T-helper 2 cell (primary cell): ENCODE data around the gene DNAJB9.
"Not testable (repeated sequence)": the region's sequence is repeated elsewhere in the genome, so short reads cannot be mapped to it uniquely, and the experiment has no call there.

ENCODE experiments used
- DNase-seq, 5 experiments: peaks; one replicate each; pipeline versions ENCODE4 v3.0.0 to v3.0.0-alpha.2; 2012 to 2022
- total RNA-seq, 2 donors: gene quantifications; one replicate each; lab custom pipeline; 2026; lab: John Stamatoyannopoulos, UW

The DNAJB9 gene
- 129 to 149 reads per million in 2 donors for total RNA-seq

DNA sequence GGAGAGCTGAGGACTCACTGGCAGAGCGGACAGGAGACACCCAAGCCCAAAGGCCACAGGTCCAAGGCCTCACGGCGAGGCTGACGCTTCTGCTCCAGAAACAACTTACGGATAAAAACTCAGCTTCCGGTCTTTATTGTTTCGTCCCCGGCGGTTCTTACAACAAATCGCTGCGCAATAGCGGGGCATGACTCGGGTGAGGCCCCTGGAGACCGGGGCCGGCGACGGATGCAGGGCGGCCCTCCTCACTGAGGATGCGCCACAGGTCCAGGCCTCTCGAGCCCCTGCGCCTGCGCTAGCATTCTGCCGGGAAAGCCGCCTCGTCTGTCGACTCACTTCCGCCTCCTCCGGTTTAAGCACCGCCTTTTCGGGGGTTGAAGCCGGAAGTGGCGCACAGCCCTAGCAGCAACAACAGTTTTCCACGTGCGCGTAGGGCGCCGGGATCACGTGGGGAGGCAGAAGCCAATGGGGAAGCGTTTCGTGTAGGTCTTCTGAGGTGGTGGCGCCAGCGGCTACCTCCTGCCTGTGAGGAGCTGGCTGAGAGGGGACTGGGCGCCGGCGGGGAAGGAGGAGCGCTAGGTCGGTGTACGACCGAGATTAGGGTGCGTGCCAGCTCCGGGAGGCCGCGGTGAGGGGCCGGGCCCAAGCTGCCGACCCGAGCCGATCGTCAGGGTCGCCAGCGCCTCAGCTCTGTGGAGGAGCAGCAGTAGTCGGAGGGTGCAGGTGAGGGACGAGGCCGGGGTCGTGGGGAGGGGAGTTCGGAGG, at the start of gene DNAJB9, which contains the start of gene THAP5:
Gene DNAJB9, plus strand, starts transcription at position 494 of the 765 bp plus-strand sequence. CDS start 1,853 bp downstream, outside the sequence.
Gene THAP5, minus strand, starts transcription at position 326 of the 765 bp plus-strand sequence. Its CDS starts 137 bp downstream, at position 189.
- peak; percentile 95 to 100 (median 99) for DNase-seq

DNA sequence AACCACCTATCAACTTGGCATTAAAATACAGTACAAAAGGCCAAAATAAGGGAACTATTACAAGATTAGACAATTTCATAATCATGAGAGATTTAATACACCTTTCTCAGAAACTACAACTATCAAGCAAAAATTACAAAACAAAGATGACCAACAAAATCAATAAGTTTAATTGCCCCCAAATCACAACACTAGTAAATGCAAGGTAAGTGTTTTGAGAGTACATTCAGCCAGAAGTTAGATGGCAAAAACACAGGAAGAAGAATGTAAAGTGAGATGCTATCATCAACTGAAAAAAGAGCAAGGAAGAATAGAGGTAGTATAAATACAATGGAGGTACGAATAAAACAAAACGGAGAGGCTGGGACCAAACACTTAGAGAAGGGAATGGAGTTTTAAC, 46.9 kb upstream of the DNAJB9 start:
- no peak for DNase-seq

DNA sequence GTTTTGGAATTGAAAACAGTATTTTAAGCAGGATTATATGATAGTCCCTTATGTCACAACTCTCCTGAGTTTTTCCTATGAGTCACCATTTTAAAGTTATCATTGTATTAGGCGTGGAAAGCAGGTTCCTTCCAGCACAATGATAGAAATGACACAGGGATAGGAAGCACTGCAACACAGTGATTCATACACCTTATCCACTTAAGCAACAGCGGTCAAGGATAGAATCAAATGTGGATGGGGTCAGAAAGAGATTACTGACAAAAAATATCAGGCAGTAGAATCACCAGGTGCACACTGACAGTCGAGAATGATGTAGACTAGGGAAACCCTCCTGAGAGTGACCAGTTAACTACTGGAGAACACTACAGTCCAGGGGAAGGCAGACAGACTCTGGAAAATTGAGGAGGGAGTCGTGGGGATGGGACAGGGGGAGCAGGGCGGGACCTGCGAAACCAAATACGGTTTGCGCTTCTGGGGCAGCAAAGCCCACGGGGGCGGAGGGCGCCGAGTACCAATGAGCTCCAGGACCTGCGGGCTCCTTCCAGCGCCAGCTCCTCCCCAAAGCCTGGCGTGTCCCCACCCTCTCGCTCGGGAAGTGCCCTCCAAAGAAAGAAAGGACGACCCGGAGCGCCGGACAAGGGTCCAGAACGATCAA, 44.2 kb upstream of the DNAJB9 start:
- DNase-seq = no peak

DNA sequence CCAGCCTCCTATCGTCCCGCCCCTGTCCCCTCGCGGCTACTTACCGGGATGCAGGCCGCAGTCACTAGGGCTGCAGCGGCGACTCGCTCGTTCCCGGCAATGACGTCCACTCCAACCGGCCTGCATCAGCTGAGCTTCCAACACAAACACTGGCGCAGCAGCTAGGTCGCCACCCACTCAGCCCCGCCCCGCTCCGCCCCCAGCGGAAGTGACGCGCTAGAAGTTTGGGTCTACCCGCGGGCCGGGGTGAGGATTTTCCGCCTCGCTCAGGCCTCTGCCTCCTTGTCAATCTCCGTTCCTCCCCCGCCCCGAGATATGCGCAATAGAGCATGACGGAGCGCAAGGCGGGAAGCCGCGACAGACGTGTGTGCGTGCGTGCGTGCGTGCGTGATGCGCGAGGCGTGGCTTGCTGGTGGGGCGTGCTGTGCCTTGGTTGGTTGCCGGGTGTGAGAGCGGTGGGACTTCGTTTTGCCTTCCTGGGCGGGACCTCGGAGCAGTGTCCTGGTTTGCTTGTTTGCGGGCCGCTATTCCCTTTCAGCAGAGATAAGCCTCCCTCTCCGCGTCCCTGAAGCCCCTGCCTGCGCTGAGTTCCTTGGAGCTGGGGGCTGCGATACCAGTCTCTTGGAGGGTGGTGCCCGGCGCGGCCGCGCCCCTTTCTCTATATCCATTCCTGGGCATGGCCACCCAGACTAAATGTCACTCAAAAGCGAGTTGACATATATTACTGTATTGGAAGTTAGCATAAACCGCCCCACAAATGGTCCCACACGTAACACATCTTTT, 43.5 kb upstream of the DNAJB9 start, which contains the start of gene PNPLA8:
Gene PNPLA8, minus strand, starts transcription at position 151 of the 783 bp plus-strand sequence. CDS start 10,644 bp downstream, outside the sequence.
- peak; percentile 99 to 100 (median 100) for DNase-seq

DNA sequence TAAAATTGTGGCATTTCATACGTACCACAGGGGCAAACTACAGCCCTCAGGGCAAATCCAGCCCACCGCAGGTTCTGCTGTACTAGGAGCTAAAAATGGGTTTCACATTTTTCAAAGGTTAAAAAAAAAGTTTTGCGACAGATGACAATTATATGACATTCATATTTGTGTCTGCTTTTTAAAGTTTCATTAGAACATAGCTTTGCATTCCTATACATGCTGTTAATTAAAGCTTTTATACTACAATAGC, 43.0 kb upstream of the DNAJB9 start:
- no peak for DNase-seq

DNA sequence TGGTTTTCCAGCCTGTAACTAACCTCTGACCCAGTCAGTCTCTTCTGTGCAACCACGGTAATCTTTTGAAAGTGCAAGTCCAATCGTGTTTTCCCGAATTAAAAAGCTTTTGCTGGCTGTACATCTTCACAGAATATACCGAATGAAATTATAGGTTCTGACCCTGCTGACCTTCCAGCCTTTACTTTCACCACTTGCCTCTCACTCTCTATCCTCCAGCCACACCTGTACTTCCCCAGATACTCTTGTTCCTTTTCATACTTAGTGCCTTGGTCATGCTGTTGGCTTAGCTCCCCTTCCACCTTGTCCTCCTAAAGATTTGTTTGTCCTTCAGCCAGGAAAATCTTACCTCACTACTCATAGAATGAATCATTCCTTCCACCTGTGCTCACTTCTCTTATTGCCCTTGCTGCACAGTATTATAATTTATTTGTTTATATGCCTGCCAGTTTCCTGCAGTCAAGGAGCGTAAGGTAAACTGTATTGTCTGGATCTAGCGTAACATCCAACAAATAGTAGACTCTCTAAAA, 41.4 kb upstream of the DNAJB9 start:
- no peak for DNase-seq

DNA sequence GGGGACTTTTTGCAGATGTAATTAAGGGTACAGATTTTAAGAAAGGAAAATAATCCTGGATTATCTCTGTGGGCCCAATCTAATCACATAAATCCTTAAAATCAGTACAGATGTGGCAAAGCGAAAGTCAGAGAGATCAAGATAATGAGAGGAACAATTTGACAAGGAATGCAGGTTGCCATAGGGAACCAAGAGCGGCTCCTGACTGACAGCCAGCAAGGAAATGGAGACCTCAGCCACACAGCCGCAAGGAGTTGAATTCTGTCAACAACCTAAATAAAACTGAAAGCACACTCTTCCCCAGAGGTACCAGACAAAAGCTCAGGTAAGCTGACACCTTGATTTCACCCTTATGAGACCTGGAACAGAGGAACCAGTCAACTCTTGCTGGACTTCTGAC, 40.3 kb upstream of the DNAJB9 start:
- DNase-seq = no peak

DNA sequence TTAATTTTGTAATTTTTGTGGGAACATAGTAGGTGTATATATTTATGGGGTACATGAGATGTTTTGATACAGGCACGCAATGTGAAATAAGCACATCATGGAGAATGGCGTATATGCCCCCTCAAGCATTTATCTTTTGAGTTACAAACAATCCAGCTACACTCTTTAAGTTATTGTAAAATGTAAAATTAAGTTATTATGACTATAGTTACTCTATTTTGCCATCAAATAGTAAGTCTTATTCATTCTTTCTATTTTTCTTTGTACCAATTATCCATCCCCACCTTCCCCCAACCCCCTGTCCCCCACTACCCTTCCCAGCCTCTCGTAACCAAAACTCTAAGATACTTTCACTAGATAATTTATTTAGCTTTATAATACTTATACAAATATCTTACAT, 36.0 kb upstream of the DNAJB9 start:
- no peak for DNase-seq

DNA sequence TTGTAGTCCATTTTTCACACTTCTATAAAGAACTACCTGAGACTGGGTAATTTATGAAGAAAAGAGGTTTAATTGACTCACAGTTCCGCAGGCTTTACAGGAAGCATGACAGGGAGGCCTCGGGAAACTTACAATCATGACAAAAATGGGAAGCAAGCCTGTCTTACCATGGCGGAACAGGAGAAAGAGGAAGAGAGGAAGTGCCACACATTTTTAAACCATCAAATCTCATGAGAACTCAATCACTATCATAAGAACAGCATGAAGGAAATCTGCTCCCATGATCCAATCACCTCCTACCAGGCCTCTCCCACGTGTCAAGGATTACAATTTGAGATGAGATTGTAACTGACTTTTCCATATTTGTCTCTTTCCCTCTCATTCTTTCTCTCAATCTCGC, 34.4 kb upstream of the DNAJB9 start:
- no peak for DNase-seq

DNA sequence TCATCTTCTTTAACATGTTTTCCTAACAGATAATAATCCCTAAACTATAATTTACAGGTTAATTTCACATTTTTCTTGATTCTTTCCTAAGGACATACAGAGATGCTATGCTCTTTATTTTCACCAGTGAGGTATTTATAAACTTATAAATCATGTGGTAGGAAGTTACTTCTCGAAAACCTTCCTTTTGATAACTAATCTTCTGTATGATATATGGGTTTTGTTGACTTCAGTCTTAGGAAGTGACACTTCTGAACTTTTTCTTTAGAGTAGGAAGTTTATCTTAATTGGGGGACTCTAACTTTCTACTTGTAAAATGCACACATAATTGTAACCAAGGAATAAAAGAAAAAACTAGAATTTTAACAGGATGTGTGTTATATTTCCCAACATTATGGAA, 33.9 kb upstream of the DNAJB9 start:
- DNase-seq = no peak

DNA sequence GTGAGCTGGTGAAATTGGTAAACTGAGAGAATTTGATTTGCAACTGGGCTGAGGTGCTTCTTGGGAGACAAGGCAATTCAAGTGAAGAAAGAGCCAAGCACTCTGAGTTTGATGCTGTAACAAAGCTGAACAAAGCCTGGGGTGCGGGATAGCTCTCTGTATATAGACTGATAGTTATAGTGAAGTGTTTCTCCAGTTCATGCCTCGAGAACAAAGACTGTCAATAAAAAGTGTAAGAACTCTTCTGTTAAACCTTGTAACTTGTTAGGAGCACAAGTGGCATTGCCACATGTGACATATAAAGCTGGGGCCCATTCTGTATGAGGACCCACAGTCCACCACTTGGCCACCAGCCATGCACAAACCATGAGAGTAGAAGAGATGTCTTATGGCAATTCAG, 32.4 kb upstream of the DNAJB9 start:
- DNase-seq = no peak

DNA sequence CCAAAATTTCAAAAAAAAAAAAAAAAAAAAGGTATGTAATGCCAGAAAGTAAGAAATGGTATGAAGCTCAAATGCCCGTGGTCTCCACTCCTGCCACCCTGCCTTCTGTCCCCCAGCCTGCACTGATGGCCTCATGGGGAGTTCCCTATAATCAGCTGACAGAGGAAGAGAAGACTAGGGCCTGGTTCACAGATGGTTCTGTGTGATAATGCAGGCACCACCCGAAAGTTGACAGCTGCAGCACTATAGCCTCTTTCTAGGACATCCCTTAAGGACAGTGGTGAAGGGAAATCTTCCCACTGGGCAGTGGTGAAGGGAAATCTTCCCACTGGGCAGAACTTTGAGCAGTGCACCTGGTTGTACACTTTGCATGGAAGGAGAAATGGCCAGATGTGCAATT, 31.4 kb upstream of the DNAJB9 start:
- DNase-seq = not testable (repeated sequence)

DNA sequence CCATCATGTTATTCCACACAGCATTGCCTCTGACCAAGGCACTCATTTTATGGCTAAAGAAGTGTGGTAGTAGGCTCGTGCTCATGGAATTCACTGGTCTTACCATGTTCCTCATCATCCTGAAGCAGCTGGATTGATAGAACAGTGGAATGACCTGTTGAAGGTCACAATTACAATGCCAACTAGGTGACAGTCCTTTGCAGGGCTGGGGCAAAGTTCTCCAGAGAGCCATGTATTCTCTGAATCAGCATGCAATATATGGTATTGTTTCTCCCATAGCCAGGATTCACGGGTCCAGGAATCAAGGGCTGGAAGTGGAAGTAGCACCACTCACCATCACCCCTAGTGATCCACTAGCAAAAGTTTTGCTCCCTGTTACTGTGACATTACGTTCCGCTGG, 31.0 kb upstream of the DNAJB9 start:
- not testable (repeated sequence) for DNase-seq

DNA sequence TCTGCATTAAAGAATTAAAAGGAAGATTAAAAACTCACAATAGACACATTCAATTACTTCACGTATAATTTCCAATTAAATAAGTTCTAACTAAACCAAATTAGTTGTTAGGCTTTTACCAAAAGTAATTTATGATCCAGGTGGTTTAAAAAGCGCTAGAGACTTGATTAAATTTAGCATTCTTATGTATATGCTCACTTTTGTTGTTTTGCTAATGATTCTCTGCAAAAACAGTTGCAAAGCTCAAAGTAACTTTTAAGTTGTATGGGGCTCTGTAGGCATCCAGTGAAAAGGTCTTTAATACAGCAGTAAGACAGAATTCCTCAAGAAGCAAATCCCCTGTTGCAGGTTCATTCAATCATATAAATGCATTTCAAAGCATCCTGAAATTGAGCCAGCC, 28.2 kb upstream of the DNAJB9 start:
- no peak for DNase-seq

DNA sequence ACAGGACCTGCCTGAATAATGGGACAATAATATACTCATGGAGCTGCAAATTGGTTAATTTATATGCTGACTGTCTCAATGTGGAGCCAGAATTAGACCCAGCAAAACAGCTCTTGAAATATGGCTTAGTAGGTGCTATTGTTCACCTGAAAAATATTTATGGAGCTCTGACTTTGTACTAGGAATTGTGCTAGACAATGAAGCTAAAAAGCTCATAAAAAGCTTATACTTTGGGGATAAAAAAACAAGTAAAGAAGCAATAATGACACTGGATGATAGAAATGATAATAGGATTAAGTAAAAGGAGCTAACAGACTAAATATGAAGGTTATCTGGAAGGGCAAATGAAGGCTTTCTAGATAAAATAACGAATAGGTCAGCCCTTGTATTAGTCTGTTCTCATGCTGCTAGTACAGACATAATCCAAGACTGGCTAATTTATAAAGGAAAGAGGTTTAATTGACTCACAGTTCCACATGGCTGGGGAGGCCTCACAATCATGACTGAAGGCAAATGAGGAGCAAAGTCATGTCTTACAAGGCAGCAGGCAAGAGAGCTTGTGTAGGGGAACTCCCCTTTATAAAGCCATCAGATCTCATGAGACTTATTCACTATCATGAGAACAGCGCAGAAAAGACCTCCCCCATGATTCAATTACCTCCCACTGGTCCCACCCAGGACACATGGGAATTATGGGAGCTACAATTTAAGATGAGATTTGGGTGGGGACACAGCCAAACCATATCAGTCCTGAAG, 21.4 kb upstream of the DNAJB9 start:
- not testable (repeated sequence) for DNase-seq

DNA sequence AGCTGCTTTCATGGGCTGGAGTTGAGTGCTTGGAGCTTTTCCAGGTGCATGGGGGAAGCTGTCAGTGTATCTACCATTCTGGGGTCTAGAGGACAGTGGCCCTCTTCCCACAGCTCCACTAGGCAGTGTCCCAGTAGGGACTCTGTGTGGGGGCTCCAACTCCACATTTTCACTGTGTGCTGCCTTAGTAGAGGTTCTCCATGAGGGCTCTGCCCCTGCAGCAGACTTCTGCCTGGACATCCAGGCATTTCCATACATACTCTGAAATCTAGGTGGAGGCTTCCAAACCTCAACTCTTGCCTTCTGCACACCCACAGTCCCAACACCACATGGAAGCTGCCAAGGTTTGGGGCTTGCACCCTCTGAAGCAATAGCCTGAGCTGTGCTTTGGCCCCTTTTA, 13.0 kb upstream of the DNAJB9 start:
- not testable (repeated sequence) for DNase-seq

DNA sequence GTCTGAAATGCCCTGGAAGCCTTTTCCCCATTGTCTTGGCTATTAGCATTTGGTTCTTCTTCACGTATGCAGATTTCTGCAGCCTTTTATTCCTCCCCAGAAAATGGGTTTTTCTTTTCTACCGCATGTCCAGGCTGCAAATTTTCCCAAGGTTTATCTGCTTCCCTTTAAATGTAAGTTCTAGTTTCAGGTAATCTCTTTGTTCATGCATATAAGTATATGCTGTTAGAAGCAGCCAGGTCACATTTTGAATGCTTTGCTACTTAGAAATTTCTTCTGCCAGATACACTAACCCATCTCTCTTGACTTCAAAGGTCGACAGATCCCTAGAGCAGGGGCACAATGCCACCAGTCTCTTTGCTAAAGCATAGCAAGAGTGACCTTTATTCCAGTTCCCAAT, 12.5 kb upstream of the DNAJB9 start:
- DNase-seq = no peak

DNA sequence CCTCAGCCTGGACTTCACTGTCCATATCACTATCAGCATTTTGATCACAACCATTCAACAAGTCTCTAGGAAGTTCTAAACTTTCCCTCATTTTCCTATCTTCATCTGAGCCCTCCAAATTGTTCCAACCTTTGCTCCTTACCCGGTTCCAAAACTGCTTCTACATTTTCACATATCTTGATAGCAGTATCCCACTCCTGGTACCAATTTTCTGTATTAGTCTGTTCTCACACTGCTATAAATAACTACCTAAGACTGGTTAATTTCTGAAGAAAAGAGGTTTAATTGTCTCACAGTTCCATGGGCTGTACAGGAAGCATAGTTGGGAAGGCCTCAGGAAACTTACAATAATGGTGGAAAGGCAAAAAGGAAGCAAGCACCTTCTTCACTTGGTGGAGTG, 12.1 kb upstream of the DNAJB9 start:
- DNase-seq = no peak

DNA sequence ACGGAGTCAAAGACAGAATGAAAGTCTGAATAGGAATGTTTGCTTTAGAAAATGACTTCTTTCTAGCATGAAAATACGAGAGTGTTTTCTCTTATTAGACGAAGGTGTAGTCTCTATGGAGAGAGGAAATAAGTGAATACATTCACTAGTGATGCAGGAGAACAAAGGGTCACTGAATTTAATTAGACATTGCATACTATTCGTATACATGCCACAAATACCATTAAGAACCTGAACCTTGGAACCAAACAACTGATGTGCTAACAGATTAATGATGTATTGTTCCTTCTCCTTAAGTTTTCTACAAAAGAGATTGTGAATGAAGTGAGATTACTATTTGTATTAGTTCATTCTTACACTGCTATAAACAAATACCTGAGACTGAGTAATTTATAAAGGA, 10.4 kb upstream of the DNAJB9 start:
- no peak for DNase-seq

DNA sequence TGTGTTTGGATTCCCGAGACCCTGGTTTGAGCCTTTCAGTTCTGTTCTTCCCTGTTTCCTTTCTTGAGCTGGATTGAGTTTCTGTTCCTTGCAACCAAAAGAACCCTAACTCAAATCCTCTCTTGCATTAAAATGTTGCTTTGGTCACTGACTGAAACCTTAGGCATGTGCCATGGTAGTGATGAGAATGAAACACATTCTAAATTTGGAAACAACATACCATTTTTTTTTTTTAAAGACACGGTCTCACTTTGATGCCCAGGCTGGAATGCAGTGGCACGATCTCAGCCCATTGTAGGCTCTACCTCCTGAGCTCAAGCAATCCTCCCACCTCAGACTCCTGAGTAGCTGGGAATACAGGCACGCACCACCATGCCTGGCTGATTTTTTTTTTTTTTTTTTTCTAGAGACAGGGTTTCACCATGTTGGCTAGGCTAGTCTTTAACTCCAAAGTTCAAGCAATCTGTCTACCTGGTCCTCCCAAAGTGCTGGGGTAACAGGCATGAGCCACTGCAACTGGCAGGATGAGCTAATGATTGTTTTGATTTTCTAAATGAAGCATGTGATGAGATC, 8.5 kb upstream of the DNAJB9 start:
- DNase-seq = no peak

DNA sequence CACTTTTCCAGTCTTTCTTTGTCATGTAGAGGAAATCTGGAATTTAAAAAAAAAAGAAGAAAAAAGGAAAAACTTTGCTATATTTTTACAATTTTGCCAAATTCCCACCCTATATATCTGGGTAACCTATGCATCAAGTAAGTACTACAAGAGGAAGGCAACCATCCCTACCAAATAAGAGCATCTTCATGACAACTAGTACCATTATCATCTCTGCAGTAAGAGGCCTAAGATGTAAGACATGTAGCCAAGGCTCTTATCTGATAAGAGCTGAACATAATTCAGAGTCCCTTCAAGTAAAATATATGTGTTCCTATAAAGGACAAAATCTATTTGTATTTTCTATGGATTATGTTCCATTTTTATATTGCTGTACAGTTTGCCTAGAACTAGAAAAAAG, 3.7 kb upstream of the DNAJB9 start:
- no peak for DNase-seq

DNA sequence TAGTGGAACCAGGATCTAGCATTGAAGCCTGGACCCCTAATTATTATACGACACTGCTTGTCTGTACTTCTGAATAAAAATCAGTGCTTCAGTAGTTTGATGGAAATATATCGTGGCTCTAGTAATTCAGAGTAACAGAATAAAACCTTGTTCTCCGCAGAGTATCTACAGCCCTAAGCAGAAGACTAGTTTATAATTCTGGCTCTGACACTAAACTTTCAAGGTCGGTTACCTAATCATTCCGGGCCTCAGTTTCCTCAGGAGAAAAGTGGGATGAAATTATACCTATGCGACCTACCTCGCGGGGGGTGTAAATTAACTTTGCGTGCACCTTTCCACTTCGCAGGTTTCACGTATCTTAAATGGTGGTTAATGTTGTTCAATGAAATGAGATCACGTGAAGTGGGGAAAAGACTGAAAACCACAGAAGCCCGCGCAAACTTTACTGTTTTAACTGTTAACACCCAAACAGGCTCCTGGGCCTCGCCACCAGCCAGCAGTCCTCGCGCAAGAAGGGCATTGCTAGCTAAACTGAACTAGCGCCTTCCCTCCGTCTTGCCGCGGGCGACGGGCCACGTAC, 783 bp upstream of the DNAJB9 start:
- DNase-seq = peak in 1 of 5 experiments; percentile 84
